Uterus (tissue), 2 donors: ENCODE measurements around the gene BCAS3.

Experiments
- POLR2A ChIP-seq, 2 donors: fragments of 450-650 bp; IDR thresholded peaks; one replicate each; pipeline ENCODE4 v1.6.1; 2016; ENCODE audit warnings: antibody characterized with exemption in 2 of 2, mild to moderate bottlenecking in 1 of 2, moderate library complexity in 1 of 2
- TF ChIP-seq, protein P1 (sequence below), 4 experiments: fragments of 200-600 bp in 2 of 4; fragments of 450-650 bp in 2 of 4; sonication (generic) in 2 of 4; IDR thresholded peaks; one replicate each; pipeline ENCODE4 v1.5.1; 2016 to 2019; ENCODE audit warnings: antibody characterized with exemption in 4 of 4, mild to moderate bottlenecking in 2 of 4, moderate library complexity in 1 of 4

GRCh38 chr17:61144137-61144536 is 466.5 kb downstream of the BCAS3 start:
- TF ChIP-seq, protein P1, sequence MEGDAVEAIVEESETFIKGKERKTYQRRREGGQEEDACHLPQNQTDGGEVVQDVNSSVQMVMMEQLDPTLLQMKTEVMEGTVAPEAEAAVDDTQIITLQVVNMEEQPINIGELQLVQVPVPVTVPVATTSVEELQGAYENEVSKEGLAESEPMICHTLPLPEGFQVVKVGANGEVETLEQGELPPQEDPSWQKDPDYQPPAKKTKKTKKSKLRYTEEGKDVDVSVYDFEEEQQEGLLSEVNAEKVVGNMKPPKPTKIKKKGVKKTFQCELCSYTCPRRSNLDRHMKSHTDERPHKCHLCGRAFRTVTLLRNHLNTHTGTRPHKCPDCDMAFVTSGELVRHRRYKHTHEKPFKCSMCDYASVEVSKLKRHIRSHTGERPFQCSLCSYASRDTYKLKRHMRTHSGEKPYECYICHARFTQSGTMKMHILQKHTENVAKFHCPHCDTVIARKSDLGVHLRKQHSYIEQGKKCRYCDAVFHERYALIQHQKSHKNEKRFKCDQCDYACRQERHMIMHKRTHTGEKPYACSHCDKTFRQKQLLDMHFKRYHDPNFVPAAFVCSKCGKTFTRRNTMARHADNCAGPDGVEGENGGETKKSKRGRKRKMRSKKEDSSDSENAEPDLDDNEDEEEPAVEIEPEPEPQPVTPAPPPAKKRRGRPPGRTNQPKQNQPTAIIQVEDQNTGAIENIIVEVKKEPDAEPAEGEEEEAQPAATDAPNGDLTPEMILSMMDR (IDR thresholded peaks at IDR 0.05) = no peak
- no peak for TF ChIP-seq POLR2A (IDR thresholded peaks at IDR 0.05)
